ENCODE measurements around the gene PBX4.

The PBX4 gene

DNA sequence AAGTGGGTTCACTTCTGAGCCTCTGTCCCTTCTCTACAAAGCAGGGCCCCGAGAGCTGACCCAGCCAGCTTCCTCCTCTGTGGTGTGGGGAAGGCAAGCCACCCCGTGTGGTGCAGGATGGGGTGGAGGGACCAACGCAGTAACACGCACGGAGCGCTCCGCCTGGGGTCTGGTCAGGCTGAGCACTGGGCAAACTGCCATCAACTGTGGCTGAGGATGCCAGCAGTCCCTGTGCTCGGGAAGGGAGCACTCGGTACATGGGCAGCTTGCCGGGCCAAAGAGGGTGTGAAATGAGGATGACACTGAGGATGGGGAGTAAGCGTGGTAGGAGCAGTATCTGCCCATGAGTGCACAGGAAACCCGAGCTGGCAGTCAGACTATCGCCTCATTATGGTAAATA, 32.6 kb upstream of the PBX4 start:
- TF ChIP-seq SPI1 (IDR thresholded peaks at IDR 0.05; ENCODE audit: low read depth, low read length) (no peak), POU2F2 (IDR thresholded peaks at IDR 0.05; ENCODE audit: low read depth, low read length) (no peak), TAF1 (IDR thresholded peaks at IDR 0.05; ENCODE audit: low read depth, low read length) (no peak), PAX5 (IDR thresholded peaks at IDR 0.05; ENCODE audit: insufficient read depth, low read length, severe bottlenecking) (no peak), POLR2A (IDR thresholded peaks at IDR 0.05; ENCODE audit: low read depth, low read length) (no peak), POLR2AphosphoS5 (IDR thresholded peaks at IDR 0.05; ENCODE audit: low read depth, low read length) (no peak)
- FAIRE-seq (no peak), DNase-seq (ENCODE audit: insufficient read length, low spot score) (no peak)

DNA sequence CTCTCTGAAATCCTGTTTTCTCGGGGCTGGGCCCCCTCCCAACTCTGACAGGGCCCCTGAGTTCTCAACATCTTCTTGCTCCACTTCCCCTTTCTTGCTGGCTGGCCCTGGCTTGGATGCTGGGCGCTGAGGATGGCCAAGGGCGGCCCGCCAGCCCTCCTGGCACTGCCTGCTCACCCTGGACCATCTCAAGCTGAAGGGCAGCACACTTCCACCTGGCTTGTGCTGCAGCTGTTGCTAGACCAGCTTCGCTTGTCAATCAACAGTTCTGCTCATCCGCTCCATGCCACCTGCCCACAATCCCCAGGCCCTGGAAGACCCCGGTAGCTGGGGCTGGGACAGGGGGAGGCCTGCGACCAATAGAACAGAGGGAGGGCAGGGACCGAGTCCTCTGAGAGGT, 31.8 kb upstream of the PBX4 start:
- TF ChIP-seq SPI1 (IDR thresholded peaks at IDR 0.05; ENCODE audit: low read depth, low read length) (peak; percentile 32; the same call in 1 of the 2 replicates), POLR2AphosphoS5 (IDR thresholded peaks at IDR 0.05; ENCODE audit: low read depth, low read length) (no peak), POU2F2 (IDR thresholded peaks at IDR 0.05; ENCODE audit: low read depth, low read length) (no peak)
- FAIRE-seq (no peak), DNase-seq (ENCODE audit: insufficient read length, low spot score) (no peak)

DNA sequence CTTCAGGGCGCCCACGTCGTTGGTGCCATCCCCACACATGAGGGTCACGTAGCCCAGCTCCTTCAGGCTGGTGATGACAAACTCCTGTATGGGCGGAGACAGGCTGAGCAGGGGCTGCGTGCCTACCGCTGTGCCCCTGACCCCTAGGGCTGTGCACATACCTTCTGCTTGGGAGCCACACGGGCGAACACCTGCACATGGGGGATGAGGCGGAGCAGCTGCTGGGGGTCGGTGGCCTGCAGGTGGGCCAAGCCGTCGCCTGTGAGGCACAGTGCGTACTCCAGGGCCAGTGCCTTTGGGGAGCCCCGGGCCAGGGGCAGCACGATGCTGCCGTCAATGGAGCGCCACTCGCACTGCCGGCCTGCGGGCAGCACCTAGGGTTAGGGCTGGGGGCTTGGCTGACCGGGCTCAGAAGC, 31.1 kb upstream of the PBX4 start:
- FAIRE-seq, result no peak
- no peak for DNase-seq (ENCODE audit: insufficient read length, low spot score)
- TF ChIP-seq POLR2AphosphoS5 (IDR thresholded peaks at IDR 0.05; ENCODE audit: low read depth, low read length) (no peak), POU2F2 (IDR thresholded peaks at IDR 0.05; ENCODE audit: low read depth, low read length) (no peak), PAX5 (IDR thresholded peaks at IDR 0.05; ENCODE audit: insufficient read depth, low read length, severe bottlenecking) (no peak), POLR2A (IDR thresholded peaks at IDR 0.05; ENCODE audit: low read depth, low read length) (no peak), SPI1 (IDR thresholded peaks at IDR 0.05; ENCODE audit: low read depth, low read length) (no peak), TAF1 (IDR thresholded peaks at IDR 0.05; ENCODE audit: low read depth, low read length) (no peak)

DNA sequence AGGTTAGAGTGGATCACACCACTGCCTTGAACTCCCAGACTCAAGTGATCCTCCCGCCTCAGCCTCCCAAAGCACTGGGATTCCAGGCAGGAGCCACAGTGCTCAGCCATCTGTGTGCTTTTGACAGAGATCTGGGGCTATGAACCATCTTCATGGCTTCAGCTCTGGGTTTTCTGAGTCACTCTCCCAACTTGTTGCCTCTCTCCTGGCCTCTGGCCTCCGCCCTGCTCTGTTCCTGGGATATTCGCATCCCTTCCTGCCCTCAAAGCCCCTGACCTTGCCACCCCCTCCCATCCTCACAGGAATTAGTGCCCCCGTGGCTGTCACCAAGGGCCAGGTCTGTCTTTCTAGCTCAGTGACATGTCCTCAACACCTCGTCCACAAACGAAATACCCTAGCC, 30.7 kb upstream of the PBX4 start:
- no peak for FAIRE-seq
- DNase-seq (ENCODE audit: insufficient read length, low spot score), result no peak
- TF ChIP-seq TAF1 (IDR thresholded peaks at IDR 0.05; ENCODE audit: low read depth, low read length) (no peak), SPI1 (IDR thresholded peaks at IDR 0.05; ENCODE audit: low read depth, low read length) (no peak), POLR2A (IDR thresholded peaks at IDR 0.05; ENCODE audit: low read depth, low read length) (no peak), POLR2AphosphoS5 (IDR thresholded peaks at IDR 0.05; ENCODE audit: low read depth, low read length) (no peak), PAX5 (IDR thresholded peaks at IDR 0.05; ENCODE audit: insufficient read depth, low read length, severe bottlenecking) (no peak), POU2F2 (IDR thresholded peaks at IDR 0.05; ENCODE audit: low read depth, low read length) (no peak)

DNA sequence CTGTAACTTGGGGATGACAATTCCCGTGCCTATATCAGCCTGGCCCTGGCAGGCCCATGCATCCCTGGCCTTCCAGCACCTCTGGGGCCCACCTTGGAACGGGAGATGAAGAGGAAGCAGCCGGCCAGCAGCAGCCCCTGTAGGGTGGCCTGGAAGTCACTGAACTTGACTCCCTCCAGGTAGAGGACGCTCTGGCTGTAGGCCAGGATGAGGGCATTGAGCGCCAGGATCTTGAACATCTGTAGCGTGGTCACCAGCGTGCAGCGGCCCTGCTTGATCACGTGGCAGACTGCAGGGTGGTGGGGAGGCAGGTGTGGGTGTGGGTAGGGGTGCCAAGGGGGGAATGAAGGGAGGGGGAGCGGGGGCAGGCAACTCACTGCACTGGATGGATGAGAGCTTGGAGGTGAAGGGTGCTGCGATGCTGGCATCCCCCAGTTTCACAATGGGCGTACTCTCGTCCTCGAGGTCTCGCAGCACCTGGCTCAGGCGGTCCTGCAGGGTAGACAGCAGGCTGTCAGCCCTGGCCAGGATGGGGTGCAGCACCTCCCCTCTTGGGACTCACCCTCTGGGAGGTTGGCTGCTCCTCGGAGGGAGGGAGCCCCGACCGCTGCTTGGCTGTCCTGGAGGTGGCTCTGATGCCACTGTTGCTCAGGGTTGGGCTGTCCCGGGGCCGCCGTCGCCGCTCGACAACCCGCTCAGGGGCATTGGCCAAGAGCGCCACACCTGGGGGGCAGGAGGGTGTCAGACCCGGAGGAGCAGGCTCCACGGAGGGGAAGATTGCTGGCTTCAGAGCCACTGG, 28.7 kb upstream of the PBX4 start:
- no peak for DNase-seq (ENCODE audit: insufficient read length, low spot score)
- TF ChIP-seq TAF1 (IDR thresholded peaks at IDR 0.05; ENCODE audit: low read depth, low read length), result no peak
- TF ChIP-seq POLR2AphosphoS5 (IDR thresholded peaks at IDR 0.05; ENCODE audit: low read depth, low read length), result no peak
- TF ChIP-seq SPI1 (IDR thresholded peaks at IDR 0.05; ENCODE audit: low read depth, low read length), result no peak
- TF ChIP-seq POU2F2 (IDR thresholded peaks at IDR 0.05; ENCODE audit: low read depth, low read length), result no peak
- TF ChIP-seq PAX5 (IDR thresholded peaks at IDR 0.05; ENCODE audit: insufficient read depth, low read length, severe bottlenecking), result no peak
- no peak for TF ChIP-seq POLR2A (IDR thresholded peaks at IDR 0.05; ENCODE audit: low read depth, low read length)
- FAIRE-seq, result no peak

DNA sequence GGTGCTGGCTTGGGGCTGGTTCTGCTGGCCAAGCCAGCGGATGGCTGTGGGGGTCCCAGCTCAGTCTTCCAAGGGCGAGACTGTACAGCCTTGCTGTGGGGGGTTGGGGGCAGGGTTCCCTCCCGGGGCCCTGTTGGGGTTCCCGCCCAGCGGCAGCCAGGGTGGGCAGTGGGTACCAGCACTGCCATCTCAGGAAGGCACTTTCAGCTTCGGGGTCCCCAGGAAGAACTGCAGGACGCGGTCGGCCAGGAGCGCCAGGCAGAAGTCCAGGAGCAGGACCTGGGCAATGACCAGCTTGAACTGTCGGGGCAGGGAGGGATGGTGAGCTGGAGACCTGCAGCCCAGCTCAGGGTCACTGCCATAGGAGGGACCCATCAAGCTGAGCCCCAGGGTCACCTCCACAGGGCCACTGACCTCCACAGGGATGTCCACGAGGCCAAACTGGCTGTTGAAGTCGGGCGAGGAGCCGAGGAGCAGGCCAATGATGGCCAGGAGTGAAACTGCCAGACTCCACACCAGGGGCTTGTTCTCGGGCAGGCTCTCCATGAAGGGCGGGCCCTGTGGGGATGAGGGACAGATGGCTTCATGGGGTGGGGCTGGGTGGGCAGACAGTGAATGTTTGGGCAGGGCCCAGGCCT, 26.9 kb upstream of the PBX4 start:
- DNase-seq (ENCODE audit: insufficient read length, low spot score) (no peak), FAIRE-seq (no peak)
- TF ChIP-seq SPI1 (IDR thresholded peaks at IDR 0.05; ENCODE audit: low read depth, low read length) (no peak), TAF1 (IDR thresholded peaks at IDR 0.05; ENCODE audit: low read depth, low read length) (no peak), POLR2A (IDR thresholded peaks at IDR 0.05; ENCODE audit: low read depth, low read length) (no peak)

DNA sequence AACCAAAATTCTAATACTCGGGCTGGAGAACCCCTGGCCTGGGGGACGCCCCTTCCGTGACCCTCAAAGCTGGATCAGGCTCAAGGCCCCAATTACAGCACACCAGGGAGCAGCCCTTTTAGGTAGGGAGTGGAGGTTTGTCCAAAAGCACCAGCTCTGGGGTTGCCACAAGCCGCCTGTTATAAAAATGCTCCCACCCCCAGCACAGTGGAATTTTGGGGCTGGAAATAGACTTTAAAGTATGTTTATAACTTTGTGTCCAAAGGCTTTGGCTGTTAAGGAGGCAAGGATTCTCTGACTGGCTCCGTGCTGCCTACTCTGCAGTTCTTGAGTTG, 25.5 kb upstream of the PBX4 start:
- no peak for TF ChIP-seq POLR2AphosphoS5 (IDR thresholded peaks at IDR 0.05; ENCODE audit: low read depth, low read length)
- no peak for TF ChIP-seq TAF1 (IDR thresholded peaks at IDR 0.05; ENCODE audit: low read depth, low read length)
- TF ChIP-seq POU2F2 (IDR thresholded peaks at IDR 0.05; ENCODE audit: low read depth, low read length), result no peak
- no peak for TF ChIP-seq POLR2A (IDR thresholded peaks at IDR 0.05; ENCODE audit: low read depth, low read length)
- TF ChIP-seq SPI1 (IDR thresholded peaks at IDR 0.05; ENCODE audit: low read depth, low read length), result no peak
- TF ChIP-seq PAX5 (IDR thresholded peaks at IDR 0.05; ENCODE audit: insufficient read depth, low read length, severe bottlenecking), result no peak
- FAIRE-seq (peak; percentile 45), DNase-seq (ENCODE audit: insufficient read length, low spot score) (no peak)

DNA sequence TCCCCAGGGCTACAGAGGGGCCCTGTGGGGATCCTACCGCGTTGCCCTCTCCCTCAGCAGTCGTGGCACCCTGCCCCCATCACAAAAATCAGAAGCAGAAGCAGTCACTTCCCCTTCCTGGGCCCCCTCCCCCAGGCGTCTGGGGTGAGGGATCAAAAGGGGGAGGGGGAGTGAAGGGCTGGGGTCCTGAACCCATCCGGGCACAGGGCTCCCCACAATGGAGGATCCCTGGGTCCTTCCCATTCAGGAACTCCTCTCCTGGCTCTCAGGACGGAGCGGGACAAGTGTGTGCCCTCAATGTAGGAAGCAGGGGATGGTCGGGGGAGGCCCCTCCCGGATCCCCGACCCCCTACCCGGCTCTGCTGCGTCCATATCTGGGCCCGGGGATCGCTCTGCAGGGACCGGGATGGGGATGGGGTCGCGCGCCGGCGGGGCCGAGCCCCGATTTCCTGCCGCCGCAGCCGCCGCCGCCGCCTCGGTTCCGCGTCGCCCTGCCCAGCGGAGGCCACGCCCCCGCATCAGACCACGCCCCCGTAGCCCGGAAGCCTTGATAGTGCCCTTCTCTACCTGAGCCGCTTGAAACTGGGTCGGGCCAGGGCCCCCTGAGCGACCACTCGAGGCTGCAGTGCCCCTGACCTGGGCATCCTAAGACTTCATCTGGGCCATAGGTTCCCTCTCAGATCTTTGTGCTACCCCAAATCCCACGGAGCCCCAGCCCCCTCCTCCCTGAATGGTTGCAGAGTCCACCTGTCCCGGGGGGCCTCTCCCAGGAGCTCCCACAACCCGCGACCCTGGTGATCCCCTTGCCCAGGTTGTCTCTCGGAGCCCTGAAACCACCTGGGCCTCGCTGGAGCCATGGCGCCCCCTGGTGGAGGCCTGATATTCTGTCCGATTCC, 24.9 kb upstream of the PBX4 start, which contains the start of gene GMIP:
GMIP (minus strand) TSS at position 500 of the 896 bp plus-strand sequence; CDS start at position 372, 128 bp downstream.
- peak; percentile 97 for DNase-seq (ENCODE audit: insufficient read length, low spot score)

More for the DNA sequence above, 24.9 kb upstream of the PBX4 start, which contains the start of gene GMIP:
- peak; percentile 90 for FAIRE-seq
- TF ChIP-seq PAX5 (IDR thresholded peaks at IDR 0.05; ENCODE audit: insufficient read depth, low read length, severe bottlenecking) (no peak), TAF1 (IDR thresholded peaks at IDR 0.05; ENCODE audit: low read depth, low read length) (0 out of 2 replicates have a peak, but pooled peaks have one; percentile 28), POU2F2 (IDR thresholded peaks at IDR 0.05; ENCODE audit: low read depth, low read length) (no peak), SPI1 (IDR thresholded peaks at IDR 0.05; ENCODE audit: low read depth, low read length) (peak; percentile 87), POLR2A (IDR thresholded peaks at IDR 0.05; ENCODE audit: low read depth, low read length) (no peak), POLR2AphosphoS5 (IDR thresholded peaks at IDR 0.05; ENCODE audit: low read depth, low read length) (peak; percentile 17; the same call in 1 of the 2 replicates)
